Bronchial epithelial cell (primary cell): ENCODE data around the gene SMARCD1. TPM values are rescaled to one million over a fixed set of nuclear protein-coding genes. Genes with fewer than 3 reads are reported as not detected.

Experiments
- DNase-seq: peaks from one replicate; pipeline ENCODE4 v3.0.0-alpha.2; 2010; ENCODE audit warnings: low read depth
- FAIRE-seq: peaks from 2 replicates; lab custom pipeline; 2011; peaks lifted over from hg19 to GRCh38; lab: Jason Lieb, UNC
- H3K27me3 ChIP-seq: 2 replicates; pipeline ENCODE4 v1.5.1; 2011; ENCODE audit warnings: low read length; ENCODE audit not compliant: control insufficient read depth, insufficient read depth
- H3K36me3 ChIP-seq: 2 replicates; pipeline ENCODE4 v1.5.1; 2011; ENCODE audit warnings: low read length; ENCODE audit not compliant: control insufficient read depth, insufficient read depth
- H3K4me3 ChIP-seq: 2 replicates; pipeline ENCODE4 v1.5.1; 2011; ENCODE audit warnings: mild to moderate bottlenecking, low read depth, low read length, control low read depth
- total RNA-seq: library from RNA; depleted of rRNA; stranded (reverse); fragments of >200 nt; gene quantifications from 2 replicates; pipeline ENCODE4 v1.2.1, GENCODE V29; 2014
- TF ChIP-seq, protein P1 (sequence below): IDR thresholded peaks from 2 replicates; pipeline ENCODE4 v1.5.1; 2011; ENCODE audit warnings: mild to moderate bottlenecking, moderate library complexity, low read length, control low read depth, inconsistent platforms; ENCODE audit not compliant: insufficient read depth, severe bottlenecking

Gene SMARCD1
- total RNA-seq, 1 donor from 2014 or later, result 24.2 TPM

DNA sequence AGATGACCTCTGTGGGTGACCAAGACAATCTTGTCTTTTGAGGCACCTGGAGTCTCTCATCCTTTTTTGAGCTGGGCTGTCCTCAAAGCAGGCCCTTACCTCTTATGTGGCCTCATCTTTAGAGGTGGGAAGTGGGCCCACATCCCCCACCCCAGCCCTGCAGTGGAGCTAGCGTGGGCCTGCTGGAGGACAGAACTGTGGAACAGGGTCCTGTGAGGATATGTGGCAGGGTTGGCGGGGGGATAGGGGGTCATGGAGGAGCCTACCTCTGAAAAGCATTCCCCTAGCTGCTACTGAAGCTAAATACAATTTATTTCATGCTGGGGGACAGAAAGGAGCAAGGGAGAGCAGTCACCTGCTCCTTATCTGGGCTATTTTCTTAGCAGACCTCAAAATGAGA is 18.2 kb downstream of the SMARCD1 start:
- Histone ChIP-seq H3K4me3 (no peak overlapping the region), H3K36me3 (peaks cover 7% of the 10 kb centered on the region), H3K27me3 (no peaks in the 10 kb centered on the region)
- TF ChIP-seq, protein P1, sequence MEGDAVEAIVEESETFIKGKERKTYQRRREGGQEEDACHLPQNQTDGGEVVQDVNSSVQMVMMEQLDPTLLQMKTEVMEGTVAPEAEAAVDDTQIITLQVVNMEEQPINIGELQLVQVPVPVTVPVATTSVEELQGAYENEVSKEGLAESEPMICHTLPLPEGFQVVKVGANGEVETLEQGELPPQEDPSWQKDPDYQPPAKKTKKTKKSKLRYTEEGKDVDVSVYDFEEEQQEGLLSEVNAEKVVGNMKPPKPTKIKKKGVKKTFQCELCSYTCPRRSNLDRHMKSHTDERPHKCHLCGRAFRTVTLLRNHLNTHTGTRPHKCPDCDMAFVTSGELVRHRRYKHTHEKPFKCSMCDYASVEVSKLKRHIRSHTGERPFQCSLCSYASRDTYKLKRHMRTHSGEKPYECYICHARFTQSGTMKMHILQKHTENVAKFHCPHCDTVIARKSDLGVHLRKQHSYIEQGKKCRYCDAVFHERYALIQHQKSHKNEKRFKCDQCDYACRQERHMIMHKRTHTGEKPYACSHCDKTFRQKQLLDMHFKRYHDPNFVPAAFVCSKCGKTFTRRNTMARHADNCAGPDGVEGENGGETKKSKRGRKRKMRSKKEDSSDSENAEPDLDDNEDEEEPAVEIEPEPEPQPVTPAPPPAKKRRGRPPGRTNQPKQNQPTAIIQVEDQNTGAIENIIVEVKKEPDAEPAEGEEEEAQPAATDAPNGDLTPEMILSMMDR, result no peak
- DNase-seq (no peak), FAIRE-seq (no peak)

DNA sequence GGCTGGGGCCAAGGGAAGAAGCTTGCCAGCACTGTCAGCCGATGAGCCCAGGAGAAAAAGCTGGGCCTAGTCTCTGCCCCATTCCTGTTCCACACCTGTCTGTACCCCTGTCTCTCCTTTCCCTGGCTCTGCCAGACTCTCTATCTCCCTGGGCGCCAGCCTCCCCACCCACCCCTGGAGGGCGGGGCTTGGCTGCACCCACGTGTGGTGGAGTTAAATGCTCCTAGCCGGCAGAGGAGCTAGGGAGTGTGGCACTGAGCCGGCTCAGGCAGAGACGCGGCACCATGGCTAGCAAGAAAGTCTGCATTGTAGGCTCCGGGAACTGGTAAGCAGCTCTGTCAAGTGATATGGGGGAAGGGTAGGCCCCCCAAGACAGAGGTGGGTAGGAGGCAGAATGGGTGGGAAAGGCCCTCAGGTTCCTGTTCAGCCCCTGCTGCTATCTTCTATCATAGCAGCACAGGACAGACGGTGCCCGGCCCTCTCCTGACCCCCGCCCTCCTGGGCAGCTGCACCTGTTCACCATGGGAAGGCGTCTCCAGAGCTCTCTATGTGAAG is 18.7 kb downstream of the SMARCD1 start, which contains the start of gene GPD1:
GPD1 (plus strand) TSS at position 242 of the 555 bp plus-strand sequence; CDS start at position 285, 43 bp downstream.
- FAIRE-seq (no peak), DNase-seq (peak; percentile 54)
- TF ChIP-seq, protein P1, result no peak

GRCh38 chr12:50104417-50105366 is 19.6 kb downstream of the SMARCD1 start:
- peaks cover 2% of the 10 kb centered on the region for H3K36me3 ChIP-seq
- H3K27me3 ChIP-seq, result no peaks in the 10 kb centered on the region
- TF ChIP-seq, protein P1, result no peak
- H3K4me3 ChIP-seq, result no peak overlapping the region
- no peak for DNase-seq
- no peak for FAIRE-seq

More for the DNA sequence above, 18.7 kb downstream of the SMARCD1 start, which contains the start of gene GPD1:
- Histone ChIP-seq H3K36me3 (peaks cover 5% of the 10 kb centered on the region), H3K27me3 (no peaks in the 10 kb centered on the region), H3K4me3 (no peak within 1 kb of the TSS)

DNA sequence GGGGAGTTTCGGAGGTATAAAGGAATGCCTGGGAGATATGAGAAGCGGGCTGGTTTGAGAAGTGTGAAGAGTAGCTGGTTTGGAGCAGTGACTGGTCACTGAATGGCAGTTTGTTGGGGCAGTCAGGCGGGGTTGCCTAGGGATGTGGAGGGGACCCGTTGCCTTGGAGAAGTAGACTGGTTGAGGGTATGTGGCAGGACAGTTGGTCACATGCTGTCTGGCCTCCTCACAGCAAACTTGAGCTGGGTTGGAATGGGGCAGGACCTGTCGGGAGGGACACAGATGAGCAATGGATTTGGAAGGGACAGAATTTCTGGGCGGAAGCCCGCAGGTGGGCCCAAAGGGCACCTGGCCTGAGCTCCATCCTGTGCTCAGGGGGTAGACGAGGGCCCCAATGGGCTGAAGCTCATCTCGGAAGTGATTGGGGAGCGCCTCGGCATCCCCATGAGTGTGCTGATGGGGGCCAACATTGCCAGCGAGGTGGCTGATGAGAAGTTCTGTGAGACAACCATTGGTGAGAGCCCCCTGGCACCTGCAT is 20.8 kb downstream of the SMARCD1 start:
- no peaks in the 10 kb centered on the region for H3K36me3 ChIP-seq
- H3K27me3 ChIP-seq, result no peaks in the 10 kb centered on the region
- FAIRE-seq (no peak), DNase-seq (no peak)
- TF ChIP-seq, protein P1, result no peak
- H3K4me3 ChIP-seq, result no peak overlapping the region

GRCh38 chr12:50106907-50107306 is 21.8 kb downstream of the SMARCD1 start:
- no peak for DNase-seq
- Histone ChIP-seq H3K4me3 (no peak overlapping the region), H3K36me3 (no peaks in the 10 kb centered on the region), H3K27me3 (no peaks in the 10 kb centered on the region)
- TF ChIP-seq, protein P1, result no peak
- no peak for FAIRE-seq
